Liver (tissue), 9 donors: ENCODE measurements around the gene LRRC25. TPM values are rescaled to one million over a fixed set of nuclear protein-coding genes. Genes with fewer than 3 reads are reported as not detected.

Experiments
- DNase-seq: peaks from one replicate; pipeline ENCODE4 v3.0.0-alpha.2; 2017; ENCODE audit warnings: low spot score
- H3K27ac ChIP-seq, 2 donors: one replicate each; pipeline ENCODE4 v1.7.0; 2013; ENCODE audit warnings: inconsistent platforms in 2 of 2, low read length in 2 of 2, control low read depth in 1 of 2, low read depth in 1 of 2, mild to moderate bottlenecking in 1 of 2
- H3K27me3 ChIP-seq, 4 donors: one replicate each; pipeline versions ENCODE4 v1.6.1 to v1.7.0; 2013; ENCODE audit warnings: low read length in 3 of 4, inconsistent platforms in 1 of 4, mild to moderate bottlenecking in 1 of 4, moderate library complexity in 1 of 4; ENCODE audit not compliant: control insufficient read depth in 4 of 4, insufficient read depth in 4 of 4
- H3K36me3 ChIP-seq, 4 donors: one replicate each; pipeline versions ENCODE4 v1.6.1 to v1.7.0; 2013; ENCODE audit warnings: low read length in 3 of 4, mild to moderate bottlenecking in 3 of 4, low read depth in 1 of 4, moderate library complexity in 1 of 4; ENCODE audit not compliant: control insufficient read depth in 4 of 4, insufficient read depth in 3 of 4
- H3K4me1 ChIP-seq, 4 donors: one replicate each; pipeline versions ENCODE4 v1.6.1 to v1.7.0; 2013; ENCODE audit warnings: low read length in 3 of 4, mild to moderate bottlenecking in 3 of 4, moderate library complexity in 1 of 4; ENCODE audit not compliant: control insufficient read depth in 4 of 4, insufficient read depth in 4 of 4
- H3K4me3 ChIP-seq, 3 donors: one replicate each; pipeline versions ENCODE4 v1.6.1 to v1.7.0; 2013; ENCODE audit warnings: low read length in 3 of 3, control low read depth in 1 of 3, low read depth in 1 of 3, mild to moderate bottlenecking in 1 of 3
- H3K9ac ChIP-seq, 2 donors: one replicate each; pipeline ENCODE4 v1.7.0; 2013; ENCODE audit warnings: low read length in 2 of 2, mild to moderate bottlenecking in 2 of 2, moderate library complexity in 2 of 2, control low read depth in 1 of 2, low read depth in 1 of 2
- H3K9me3 ChIP-seq, 4 donors: one replicate each; pipeline versions ENCODE4 v1.6.1 to v1.7.0; 2013; ENCODE audit warnings: low read length in 3 of 4; ENCODE audit not compliant: control insufficient read depth in 4 of 4
- ATF3 ChIP-seq: IDR thresholded peaks from 2 replicates; pipeline ENCODE4 v1.6.1; 2016; ENCODE audit warnings: antibody characterized with exemption
- CTCF ChIP-seq: fragments of 150-350 bp; IDR thresholded peaks from 2 replicates; pipeline ENCODE4 v1.5.1; 2017; ENCODE audit warnings: improper control_type of control experiment, low read depth, low read length; ENCODE audit not compliant: missing input control
- EGR1 ChIP-seq, 2 donors: IDR thresholded peaks; 2 replicates each; pipeline ENCODE4 v1.6.1; 2016 to 2018; ENCODE audit warnings: antibody characterized with exemption in 2 of 2, low read depth in 2 of 2
- FOXA1 ChIP-seq: IDR thresholded peaks from 2 replicates; pipeline ENCODE4 v1.6.1; 2016; ENCODE audit warnings: antibody characterized with exemption
- FOXA2 ChIP-seq: IDR thresholded peaks from 2 replicates; pipeline ENCODE4 v1.6.1; 2016; ENCODE audit warnings: antibody characterized with exemption
- GABPA ChIP-seq, 2 donors: IDR thresholded peaks in 1 of 2; conservative IDR thresholded peaks in 1 of 2; 2 replicates each; pipeline ENCODE4 v1.6.1; 2016; ENCODE audit warnings: antibody characterized with exemption in 2 of 2, mild to moderate bottlenecking in 1 of 2, moderate library complexity in 1 of 2
- HNF4A ChIP-seq, 2 donors: conservative IDR thresholded peaks; 2 replicates each; pipeline ENCODE4 v1.6.1; 2016; ENCODE audit warnings: antibody characterized with exemption in 2 of 2, mild to moderate bottlenecking in 2 of 2
- HNF4G ChIP-seq: IDR thresholded peaks from 2 replicates; pipeline ENCODE4 v1.6.1; 2016; ENCODE audit warnings: antibody characterized with exemption
- JUND ChIP-seq, 2 donors: IDR thresholded peaks; 2 replicates each; pipeline ENCODE4 v1.6.1; 2016; ENCODE audit warnings: antibody characterized with exemption in 2 of 2
- NR2F2 ChIP-seq: IDR thresholded peaks from 2 replicates; pipeline ENCODE4 v1.6.1; 2016; ENCODE audit warnings: antibody characterized with exemption
- RAD21 ChIP-seq, 2 donors: IDR thresholded peaks; 2 replicates each; pipeline ENCODE4 v1.6.1; 2016; ENCODE audit warnings: antibody characterized with exemption in 2 of 2, mild to moderate bottlenecking in 2 of 2
- REST ChIP-seq: IDR thresholded peaks from 2 replicates; pipeline ENCODE4 v1.6.1; 2016; ENCODE audit warnings: antibody characterized with exemption, mild to moderate bottlenecking
- SP1 ChIP-seq: IDR thresholded peaks from 2 replicates; pipeline ENCODE4 v1.6.1; 2018; ENCODE audit warnings: antibody characterized with exemption, mild to moderate bottlenecking
- YY1 ChIP-seq: IDR thresholded peaks from 2 replicates; pipeline ENCODE4 v1.6.1; 2016; ENCODE audit warnings: antibody characterized with exemption, mild to moderate bottlenecking
- ZBTB33 ChIP-seq: IDR thresholded peaks from 2 replicates; pipeline ENCODE4 v1.6.1; 2016; ENCODE audit warnings: antibody characterized with exemption
- whole genome bisulfite sequencing: extraction: QIAGEN DNeasy Blood & Tissue Kit; methylation state at CpG from one replicate; pipeline ENCODE4 v1.1.7; 2013; 5-methylcytosine and 5-hydroxymethylcytosine counted together
- polyA plus RNA-seq, 2 donors: library from polyadenylated mRNA; stranded (reverse) in 1 of 2; unstranded in 1 of 2; fragments of 200-250 nt in 1 of 2; fragments of >200 nt in 1 of 2; fragmentation: Nextera tagmentation in 1 of 2; extraction: Ambion mirVana in 1 of 2; gene quantifications; one replicate each; pipeline versions ENCODE4 v1.2.1 to v1.2.3, GENCODE V29; 2013 to 2015
- total RNA-seq, 2 donors: library from RNA; depleted of rRNA; stranded (reverse); fragments of >200 nt; gene quantifications; one replicate each; pipeline ENCODE4 v1.2.3, GENCODE V29; 2014
- donor health status: healthy.
- donor health status: healthy.
- donor health status: healthy.
- donor health status: healthy.
- donor health status: healthy.

Gene LRRC25
- total and polyA plus RNA-seq, 4 donors = 2.3 to 13.4 (median 6.9) TPM

- Histone ChIP-seq H3K4me3 (no peak overlapping the region), H3K4me1 (peaks cover 9 to 49% (median 28%) of the 10 kb centered on the region in 4 donors), H3K27ac (peak overlapping the region; percentile 89 to 94), H3K9ac (no peak overlapping the region), H3K9me3 (no peaks in the 10 kb centered on the region), H3K36me3 (no peaks in the 10 kb centered on the region), H3K27me3 (no peaks in the 10 kb centered on the region)
- no peak for DNase-seq
- TF ChIP-seq REST (no peak), NR2F2 (no peak)
- 9% methylated on average over 30 of the region's 30 CpGs for WGBS
These were observed 20.6 kb upstream of the LRRC25 start for GRCh38 chr19:18418029-18418482.

GRCh38 chr19:18417250-18418028 is 20.0 kb upstream of the LRRC25 start:
- Histone ChIP-seq H3K9ac (no peak overlapping the region), H3K4me3 (peak overlapping the region in 1 of 3 donors; percentile 8), H3K27ac (peak overlapping the region; percentile 89 to 94), H3K9me3 (no peaks in the 10 kb centered on the region), H3K27me3 (no peaks in the 10 kb centered on the region), H3K4me1 (peaks cover 9 to 49% (median 28%) of the 10 kb centered on the region in 4 donors), H3K36me3 (no peaks in the 10 kb centered on the region)
- peak in 1 of 2 donors; percentile 50 for TF ChIP-seq GABPA (IDR thresholded peaks at IDR 0.05 in 1 of 2, conservative IDR thresholded peaks at IDR 0.05 in 1 of 2)
- no peak for TF ChIP-seq FOXA1
- peak; percentile 53 for DNase-seq
- WGBS = 3% methylated on average over 53 of the region's 53 CpGs

GRCh38 chr19:18416778-18417249 is 19.4 kb upstream of the LRRC25 start:
- Histone ChIP-seq H3K36me3 (no peaks in the 10 kb centered on the region), H3K4me3 (peak overlapping the region in 1 of 3 donors; percentile 14), H3K9ac (no peak overlapping the region), H3K27ac (peak overlapping the region; percentile 89 to 94), H3K9me3 (no peaks in the 10 kb centered on the region), H3K4me1 (peaks cover 9 to 49% (median 28%) of the 10 kb centered on the region in 4 donors), H3K27me3 (no peaks in the 10 kb centered on the region)
- DNase-seq = peak; percentile 76
- 3% methylated on average over 44 of the region's 44 CpGs for WGBS
- TF ChIP-seq YY1 (no peak), NR2F2 (no peak), FOXA1 (no peak), ATF3 (no peak), SP1 (no peak), RAD21 (IDR thresholded peaks at IDR 0.05) (no peak), JUND (IDR thresholded peaks at IDR 0.05) (no peak), REST (no peak), ZBTB33 (no peak), GABPA (IDR thresholded peaks at IDR 0.05 in 1 of 2, conservative IDR thresholded peaks at IDR 0.05 in 1 of 2) (no peak), CTCF (no peak), FOXA2 (no peak), EGR1 (IDR thresholded peaks at IDR 0.05; ENCODE audit: low read depth in 2 of 2) (no peak), HNF4G (no peak), HNF4A (conservative IDR thresholded peaks at IDR 0.05) (no peak)
